GOT3 (cell line): Measurements from ENCODE around the gene PPP2R5C.

ENCODE experiments used
- DNase-seq: peaks from one replicate; lab custom pipeline; 2025; ENCODE audit warnings: mixed read lengths; lab: John Stamatoyannopoulos, UW

Gene PPP2R5C

DNA sequence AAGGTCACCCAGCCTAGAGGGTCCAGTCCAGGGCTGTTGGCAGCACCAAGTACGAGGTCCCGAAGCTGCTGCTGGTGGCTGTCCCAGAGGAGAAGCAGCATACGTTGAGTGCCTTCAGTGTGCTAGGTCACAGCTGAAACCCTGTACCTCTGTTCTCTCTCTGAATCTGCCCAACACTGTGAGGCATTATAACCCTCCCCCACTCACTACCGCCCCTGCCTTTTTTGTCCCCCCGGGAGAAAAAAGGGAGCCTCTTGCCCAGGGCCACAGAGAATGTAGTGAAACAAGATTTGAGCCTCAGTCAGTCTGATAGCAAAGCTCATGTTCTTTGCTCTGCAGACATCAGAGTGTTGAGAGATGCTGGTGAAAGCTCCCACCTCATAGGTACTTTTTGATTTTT, 53.4 kb downstream of the PPP2R5C start:
- no peak for DNase-seq

DNA sequence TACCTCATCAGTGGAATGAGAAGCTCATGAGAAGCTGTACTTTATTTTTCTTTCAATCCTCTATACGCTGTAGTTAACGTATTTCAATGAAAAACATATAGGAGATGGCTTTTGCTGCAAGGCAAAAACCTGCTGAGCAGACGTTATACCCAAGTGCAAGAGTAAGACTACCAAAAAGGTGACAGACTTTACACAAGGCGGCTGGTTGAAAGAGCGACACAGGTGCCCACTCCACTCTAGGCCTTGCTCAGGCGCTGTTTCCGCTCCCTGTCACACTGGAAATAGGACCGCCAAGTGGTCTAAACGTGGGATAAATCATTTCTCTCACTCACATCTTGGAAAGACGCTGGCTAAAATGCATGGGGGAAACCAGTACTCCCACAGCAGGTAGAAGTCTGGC, 54.5 kb downstream of the PPP2R5C start:
- no peak for DNase-seq

DNA sequence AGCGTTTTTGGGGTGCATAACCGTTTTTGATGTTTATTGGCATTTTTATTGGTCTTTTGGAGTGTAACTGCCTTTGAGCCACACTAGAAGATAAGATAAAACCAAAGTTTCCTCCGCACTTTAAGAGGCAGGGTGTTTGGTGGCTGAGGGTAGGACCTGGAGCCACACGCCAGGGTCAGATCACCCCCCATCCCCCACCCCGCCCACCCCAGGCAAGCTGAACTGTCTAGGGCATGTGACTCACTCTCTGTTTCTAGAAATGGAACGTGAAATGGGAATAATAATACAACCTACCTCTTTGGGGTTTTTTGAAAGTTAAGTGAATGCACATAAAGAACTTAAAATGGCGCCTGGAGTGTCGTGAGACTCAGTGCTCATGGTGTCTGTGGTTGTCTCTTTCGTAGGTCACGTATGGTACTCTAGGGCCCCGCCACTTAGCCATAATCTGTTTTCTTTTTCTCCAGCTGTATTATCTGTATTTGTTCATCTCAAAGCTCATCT, 56.0 kb downstream of the PPP2R5C start:
- DNase-seq = no peak

DNA sequence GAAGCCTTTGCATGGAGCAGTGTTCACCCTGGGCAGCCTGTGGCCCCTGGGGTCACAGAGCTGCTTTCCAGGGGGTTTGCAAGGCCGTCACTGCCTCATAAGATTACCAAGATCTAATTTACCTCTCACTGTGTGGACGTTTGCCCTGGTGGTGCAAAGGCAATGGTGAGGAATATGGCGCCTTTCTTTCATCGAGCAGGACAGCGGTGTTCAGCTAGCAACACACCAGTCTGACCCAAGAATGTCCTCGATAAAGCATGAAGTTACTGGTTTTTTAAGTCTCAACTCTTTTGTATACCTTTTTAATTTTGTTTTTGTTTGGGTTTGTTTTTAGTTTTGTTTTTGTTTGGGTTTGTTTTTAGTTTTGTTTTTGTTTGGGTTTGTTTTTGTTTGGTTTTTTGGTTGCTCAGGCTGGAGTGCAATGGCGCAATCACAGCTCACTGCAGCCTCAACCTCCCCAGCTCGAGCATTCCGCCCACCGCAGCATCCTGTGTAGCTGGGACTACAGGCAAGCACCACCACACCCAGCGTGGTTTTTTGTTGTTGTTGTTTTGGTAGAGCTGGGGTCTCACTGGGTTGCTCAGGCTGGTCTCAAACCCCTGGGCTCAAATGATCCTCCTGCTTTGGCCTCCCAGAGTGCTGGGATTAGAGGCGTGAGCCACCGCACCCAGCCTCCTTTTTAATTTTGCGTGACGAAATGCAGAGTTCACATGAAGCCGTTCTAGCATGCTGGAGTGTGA, 57.9 kb downstream of the PPP2R5C start:
- no peak for DNase-seq

DNA sequence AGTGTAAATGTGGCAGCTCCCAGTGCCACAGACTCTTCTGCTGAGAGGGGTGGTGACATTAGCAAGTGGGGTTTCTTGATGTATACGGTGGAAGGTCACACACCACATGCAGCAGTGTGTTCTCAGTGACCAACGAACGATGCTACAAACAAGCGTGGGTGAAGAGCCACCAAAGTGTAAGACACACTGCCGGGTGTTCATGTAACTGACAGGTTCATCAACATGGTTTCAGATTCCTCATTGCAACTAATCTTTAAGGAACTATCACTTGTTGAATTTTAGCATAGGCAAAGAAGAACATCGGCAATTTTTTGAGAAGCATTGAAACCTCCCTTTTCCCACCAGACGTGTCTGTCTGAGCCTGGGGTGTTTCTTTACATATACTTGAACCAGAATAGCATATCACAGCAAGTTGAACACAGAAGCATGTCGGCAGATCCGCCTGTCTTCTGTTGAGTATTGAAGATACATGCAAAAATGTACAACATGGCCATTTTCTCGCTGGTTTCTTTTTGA, 58.8 kb downstream of the PPP2R5C start:
- DNase-seq = no peak

DNA sequence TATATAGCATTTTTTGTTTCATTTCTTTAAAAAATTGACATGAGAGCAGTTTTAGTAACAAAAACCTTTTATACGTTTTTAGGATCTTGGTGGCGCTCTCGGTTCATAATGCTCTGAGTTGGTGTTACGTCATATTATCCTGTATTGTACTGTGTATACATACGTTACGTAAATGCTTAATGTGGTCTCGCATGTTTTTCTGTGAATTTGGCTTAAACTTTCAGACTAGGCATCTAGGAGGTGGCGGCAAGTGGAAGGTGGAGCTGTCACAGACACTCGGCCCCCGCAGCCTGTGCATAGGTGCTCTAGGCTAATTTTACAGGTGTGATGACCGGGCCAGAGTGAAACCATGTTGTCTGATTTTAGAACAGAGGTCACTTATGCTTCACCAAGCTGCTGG, 60.0 kb downstream of the PPP2R5C start:
- no peak for DNase-seq

DNA sequence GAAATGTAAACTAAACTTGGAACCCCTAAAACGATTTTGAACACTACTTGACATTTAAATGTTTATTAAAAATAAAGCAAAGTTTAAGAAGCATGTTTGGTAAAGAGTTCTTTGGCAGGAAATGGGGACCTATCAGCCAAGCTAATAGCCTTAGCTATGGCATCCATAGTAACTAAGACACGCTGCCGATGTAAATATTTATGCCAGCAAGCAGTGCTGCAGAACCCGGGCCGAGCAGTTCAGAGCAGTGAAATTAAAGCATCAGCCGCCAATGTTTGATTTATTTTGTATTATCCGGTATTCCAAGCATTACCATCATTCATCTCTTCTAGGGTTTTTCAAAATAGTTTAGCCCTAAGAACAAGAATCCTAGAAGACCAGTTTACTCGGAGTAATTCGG, 61.6 kb downstream of the PPP2R5C start:
- no peak for DNase-seq

DNA sequence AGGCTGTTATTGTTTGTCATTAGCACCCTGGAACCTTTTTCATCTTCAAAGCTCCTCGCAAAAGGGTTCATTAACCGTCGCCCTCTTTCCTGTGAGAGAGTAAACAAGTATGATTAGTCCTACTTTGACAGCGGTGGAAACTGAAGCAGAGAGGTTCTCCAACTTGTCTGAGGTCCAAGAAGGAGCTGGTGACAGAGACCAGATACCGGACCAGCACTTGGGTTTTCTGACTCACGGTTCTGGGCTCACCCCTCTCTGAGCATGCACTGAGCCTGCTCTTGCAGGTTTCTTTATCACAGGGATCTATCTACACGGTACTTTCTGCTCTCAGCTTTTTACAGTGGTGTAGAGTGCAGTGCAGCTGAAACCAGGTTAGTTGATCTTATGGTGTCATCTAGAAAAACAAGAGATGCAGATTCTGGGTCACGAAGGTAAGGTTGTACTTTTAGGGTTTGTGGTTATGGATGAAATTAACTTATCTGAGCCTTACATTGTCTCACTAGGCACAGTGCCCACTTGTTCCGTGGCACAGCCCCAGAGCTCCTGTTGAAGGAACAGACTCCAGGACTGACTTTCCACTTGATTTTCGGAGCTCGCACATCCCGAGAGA, 62.1 kb downstream of the PPP2R5C start:
- no peak for DNase-seq

DNA sequence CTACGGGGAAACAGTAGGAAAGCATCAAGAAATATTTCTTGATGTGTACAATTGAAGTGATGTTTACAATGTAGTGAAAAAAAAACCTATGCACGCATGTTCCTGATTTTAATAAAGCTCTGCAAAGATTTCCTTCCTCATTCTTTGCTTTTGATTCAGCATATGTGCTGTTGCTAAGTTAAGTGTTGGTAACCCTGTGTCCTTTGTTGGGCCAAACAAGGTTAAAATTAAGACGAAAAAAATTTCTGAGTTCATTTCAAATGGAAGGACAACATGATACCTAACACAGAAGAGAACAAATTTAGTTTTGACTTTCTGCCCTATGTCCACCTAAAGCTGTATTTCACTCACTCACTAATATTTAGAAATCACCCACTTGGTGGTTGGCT, 62.8 kb downstream of the PPP2R5C start:
- DNase-seq = no peak

DNA sequence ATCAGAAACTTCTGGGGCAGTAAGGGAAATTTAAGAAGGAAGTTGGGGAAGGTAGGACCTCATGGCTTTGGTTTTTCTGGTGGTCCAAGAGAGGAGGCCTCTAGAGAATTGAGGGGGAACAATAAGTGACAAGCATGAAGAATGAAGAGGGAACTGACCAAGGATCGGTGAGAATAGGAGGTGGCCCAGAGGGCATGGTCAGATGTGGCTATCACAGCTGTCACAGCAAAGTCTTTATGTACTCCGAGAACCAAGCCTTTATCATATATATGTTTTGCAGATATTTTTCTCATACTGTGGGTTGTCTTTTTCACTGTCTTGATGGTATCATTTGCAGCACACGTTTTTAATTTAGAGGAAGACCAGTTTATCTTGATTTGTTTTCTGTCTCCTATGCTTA, 64.3 kb downstream of the PPP2R5C start:
- DNase-seq = no peak

DNA sequence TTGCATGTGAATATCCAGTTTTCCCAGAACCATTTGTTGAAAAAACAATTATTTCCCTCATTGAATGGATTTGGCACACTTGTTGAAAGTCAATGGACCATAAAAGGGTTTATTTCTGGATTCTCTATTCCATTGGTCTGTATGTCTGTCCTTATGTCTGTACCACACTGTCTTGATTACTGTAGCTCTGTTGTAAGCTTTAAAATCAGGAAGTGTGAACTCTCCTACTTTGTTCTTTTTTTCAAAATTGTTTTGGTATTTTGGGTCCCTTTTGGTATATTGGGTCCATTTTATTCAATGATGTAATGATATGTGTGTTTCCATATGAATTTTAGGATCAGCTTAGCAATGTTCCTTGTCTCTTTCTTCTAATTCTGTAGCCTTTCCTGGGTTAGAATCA, 64.8 kb downstream of the PPP2R5C start:
- DNase-seq = no peak

DNA sequence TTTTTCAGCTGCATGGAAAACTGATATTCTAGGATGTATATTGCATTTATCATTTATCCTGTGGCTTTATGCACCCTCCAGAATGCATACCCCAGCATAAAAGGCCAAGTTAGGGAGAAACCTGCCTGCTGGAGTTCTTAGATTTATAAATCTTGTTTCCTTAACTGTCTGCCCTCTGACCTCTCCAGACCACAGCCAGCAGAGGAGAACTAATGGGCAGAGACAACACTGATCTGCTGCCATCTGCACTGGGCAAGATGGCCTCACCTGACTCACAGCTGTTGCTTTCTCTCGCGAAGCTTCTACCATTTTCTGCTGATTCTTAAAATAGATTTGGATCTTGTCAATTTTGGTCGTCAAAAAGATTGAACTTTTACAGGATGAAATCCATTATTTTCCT, 65.8 kb downstream of the PPP2R5C start:
- DNase-seq = no peak

DNA sequence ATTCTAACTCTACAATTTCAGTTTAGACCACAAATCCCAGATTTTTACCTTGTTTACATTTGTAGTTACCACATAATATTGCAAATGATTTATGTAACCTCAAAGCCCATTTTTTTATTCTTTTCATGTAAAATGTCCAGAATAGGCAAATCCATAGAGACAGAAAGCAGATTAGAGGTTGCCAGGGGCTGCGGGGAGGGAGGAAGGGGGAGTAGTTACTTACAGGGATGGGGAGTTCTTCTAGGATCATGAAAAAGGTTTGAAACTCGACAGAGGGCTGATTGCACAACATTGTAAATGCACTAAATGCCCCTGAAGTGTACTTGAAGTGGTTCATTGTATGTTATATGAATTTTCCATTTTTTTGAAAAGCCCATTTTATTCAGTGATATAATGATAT, 66.5 kb downstream of the PPP2R5C start:
- no peak for DNase-seq

DNA sequence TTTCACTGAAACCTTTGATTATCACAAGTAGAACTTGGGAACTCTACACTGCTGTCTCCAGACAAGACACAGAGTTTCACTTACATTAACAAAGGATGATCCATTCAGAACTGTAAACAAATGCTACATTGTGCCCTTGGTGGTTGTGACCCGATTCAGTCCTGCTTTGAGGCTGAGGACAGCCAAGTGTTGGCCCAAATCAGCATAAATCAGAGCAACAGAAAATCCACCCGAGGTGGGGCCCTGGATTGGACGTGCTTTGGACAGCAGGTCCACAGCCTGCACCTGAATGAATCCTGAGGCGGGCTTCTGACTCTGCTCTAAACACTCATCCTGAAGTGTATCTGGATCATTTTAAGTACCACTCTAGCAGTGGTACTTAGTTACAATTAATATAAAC, 68.8 kb downstream of the PPP2R5C start:
- no peak for DNase-seq

DNA sequence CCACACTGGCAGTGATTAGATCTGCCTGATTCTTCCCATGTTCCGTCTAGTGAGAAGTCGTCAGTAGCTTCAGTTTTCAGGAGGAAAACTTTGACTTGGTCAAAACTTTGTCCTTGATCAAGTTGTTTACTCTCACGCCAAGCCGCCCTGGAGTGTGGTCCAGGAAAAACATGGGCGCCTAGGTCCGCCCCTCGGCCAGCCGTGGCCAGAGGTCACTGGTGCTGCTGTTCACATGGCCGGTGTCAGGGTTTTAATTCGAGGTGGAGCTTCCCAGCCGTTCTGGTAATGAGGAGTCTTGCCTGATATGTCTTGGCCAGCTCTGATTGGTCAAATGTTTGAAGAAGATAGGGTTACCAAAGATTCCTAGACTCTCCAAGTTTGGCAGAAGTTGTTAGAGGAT, 71.5 kb downstream of the PPP2R5C start:
- DNase-seq = no peak

DNA sequence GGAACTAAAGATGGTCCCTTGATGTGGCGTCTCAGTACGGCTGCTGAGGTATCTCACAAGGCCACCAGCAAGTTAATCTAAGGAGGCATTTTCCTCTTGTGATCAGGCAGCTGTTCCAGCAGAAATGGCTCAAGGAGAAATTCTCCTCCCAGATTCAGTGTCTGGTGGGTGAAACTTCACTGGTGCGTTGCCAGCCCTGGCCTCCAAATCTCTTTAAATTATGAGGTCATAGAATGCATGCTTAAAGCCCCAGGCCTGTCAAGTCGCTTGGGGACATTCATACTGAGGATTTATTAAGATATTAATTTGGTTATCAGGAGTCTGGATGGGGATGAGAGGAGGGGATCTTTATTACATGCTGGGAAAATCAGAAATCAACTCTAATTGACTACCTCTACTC, 72.9 kb downstream of the PPP2R5C start:
- DNase-seq = no peak

DNA sequence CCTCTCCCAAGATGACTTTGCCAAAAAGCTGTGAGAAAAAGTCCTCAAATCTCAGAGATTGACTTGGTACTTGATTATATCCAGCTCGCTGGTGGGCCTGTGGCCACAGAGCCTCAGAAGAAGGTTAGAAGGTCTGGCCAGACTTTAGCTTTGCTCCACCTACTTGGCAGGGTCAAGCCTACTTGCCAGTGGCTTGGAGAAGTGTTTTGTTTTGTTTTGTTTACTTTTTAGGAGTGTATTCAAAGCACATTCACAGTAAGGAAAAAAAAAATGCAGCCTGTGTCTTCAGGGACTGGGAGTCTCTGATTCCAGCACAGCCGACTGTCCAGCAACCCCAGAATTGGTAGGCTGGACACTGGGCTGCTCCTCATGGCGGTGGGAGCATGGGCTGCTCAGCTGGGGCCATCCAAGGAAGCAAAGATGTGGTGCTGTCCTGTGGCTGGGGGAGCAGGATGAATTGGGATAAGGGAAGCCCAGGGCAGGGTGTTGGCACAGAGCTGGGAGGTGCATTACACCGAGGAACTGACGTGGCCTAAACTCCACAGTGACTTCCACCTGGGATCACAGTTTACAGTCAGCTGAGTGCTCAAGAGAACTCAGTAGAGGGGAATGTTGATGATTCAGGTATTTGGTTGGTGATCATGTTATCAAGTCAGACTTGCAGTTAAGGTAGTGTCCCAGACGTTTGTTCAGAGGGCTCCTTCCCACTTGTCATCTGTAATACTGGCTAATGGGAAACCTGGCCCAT, 73.5 kb downstream of the PPP2R5C start:
- DNase-seq = no peak

DNA sequence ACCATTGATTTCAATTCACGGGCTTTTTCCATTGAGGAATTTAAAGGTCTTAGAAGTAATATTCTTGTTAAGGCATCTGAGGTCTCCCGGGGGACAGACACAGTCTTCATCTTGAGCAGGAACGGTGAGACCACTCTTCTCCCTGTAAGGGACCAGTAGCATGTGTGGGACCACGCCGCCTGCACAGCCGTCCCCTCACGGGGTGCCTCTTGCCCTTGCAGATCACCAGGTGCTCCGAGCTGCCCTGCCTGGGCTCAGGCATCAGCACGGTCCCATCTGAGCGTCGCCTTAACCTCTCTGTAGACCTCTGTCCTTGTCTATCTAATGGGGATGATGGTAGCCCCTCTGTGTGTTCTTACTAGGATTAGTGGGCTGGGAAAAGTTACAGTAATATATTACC, 74.1 kb downstream of the PPP2R5C start:
- DNase-seq = no peak

DNA sequence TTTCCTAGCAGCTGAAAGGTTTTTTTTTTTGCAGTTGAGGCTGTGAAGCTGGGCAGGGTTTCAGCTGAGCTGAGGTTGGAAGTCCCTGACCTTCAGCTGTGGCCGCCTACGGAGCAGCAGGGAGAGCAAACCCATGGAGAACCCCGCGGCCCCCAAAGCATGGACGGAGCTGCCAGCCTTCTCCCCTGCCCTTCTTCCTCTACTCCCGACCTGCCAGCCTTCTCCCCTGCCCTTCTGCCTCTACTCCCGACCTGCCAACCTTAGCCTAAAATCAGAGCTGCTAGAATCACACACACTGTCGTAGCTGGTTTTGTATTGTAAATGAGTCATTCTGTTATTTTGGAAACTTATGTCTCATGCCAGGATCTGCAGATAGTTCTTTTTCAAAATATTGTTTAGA, 74.6 kb downstream of the PPP2R5C start:
- no peak for DNase-seq

DNA sequence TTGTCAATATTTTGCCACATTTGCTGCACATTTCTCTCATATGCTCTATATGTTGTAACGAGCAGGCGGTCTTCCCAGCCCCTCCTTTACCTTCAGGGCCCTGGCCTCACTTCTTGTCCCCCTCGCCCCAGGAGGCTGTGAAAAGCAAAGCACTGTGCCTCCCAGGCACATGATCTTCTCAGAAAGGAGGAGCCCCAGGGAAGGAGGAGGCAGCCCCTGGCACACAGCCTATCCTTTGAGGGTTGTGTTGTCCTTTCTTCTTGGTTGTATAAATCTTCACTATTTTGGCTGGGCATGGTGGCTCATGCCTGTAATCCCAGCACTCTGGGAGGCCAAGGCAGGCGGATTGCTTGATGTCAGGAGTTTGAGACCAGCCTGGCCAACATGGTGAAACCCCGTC, 77.0 kb downstream of the PPP2R5C start:
- DNase-seq = no peak

DNA sequence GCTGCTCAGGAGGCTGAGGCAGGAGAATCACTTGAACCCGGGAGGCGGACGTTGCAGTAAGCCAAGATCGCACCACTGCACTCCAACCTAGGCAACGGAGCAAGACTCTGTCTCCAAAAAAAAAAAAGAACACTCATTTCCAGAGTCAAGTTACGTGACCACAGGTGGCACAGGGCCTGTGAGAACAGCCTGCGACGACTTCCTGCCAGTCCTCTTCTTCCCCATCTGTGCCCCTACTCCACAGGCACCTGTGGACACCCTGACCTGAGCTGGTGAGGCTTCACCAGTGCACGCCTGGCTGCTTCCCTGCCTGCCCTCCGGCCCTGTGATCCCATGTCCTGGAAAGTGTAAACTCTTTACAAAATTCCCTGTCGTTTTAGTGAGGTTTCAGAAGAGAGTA, 77.7 kb downstream of the PPP2R5C start:
- DNase-seq = no peak

DNA sequence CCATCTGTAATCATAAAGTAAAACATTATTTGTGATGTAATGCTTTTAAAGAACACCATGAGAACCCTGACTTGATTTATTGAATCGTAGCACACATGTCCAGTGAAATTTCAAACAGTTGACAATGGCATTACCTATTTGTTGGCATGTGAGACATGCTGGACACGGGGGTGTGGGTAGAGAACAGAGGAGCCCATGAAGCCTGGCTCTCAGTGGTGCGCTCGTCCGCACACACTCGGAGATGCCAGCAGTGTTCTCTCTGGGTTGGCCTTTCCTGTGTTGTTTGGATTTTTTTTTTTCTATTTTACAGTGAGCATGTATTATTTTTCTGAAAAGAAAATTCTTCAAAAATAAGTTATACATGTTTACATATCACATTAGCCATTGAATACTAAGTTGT, 78.2 kb downstream of the PPP2R5C start:
- no peak for DNase-seq
